ENCODE measurements around the gene PRPS1L1.

PRPS1L1 gene

DNA sequence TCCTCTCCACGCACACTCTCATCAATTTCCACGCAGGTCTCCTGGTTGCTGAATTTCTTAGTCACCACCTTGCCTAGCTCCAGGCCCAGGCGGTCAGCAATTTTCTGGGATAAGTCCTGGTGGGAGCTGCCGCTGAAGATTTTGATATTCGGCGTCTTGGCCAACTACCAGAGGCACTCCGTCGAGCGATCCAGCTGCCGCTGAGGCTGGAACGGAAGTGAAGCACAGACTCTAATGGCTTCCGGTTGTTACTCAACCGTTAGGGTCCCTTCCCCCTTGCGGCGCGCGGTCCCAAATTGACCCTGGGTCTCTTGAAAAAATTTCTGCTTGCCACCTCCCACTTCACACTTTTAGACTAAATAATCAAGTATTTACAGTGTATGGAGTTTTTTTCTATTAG lies at the start of gene PRPS1L1:
TSS of gene PRPS1L1 (minus strand) at position 219 of the 400 bp plus-strand sequence.
- no peak for DNase-seq (ENCODE audit: low spot score)

DNA sequence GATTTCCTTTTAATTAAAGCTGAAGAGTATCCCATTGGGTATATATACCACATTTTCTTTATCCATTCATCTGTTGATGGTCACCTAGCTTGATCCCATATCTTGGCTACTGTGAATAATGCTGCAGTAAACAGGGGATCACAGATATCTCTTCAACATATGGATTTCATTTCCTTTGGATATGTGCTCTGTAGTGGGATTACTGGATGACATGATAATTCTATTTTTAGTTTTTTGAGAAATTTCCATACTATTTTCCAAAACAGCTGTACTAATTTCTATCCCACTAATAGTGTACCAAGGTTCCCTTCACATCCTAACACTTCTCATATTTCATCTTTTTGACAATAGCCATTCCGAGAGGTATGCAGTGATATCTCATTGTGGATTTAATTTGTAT lies 48.8 kb upstream of the PRPS1L1 start:
- no peak for DNase-seq (ENCODE audit: low spot score)

DNA sequence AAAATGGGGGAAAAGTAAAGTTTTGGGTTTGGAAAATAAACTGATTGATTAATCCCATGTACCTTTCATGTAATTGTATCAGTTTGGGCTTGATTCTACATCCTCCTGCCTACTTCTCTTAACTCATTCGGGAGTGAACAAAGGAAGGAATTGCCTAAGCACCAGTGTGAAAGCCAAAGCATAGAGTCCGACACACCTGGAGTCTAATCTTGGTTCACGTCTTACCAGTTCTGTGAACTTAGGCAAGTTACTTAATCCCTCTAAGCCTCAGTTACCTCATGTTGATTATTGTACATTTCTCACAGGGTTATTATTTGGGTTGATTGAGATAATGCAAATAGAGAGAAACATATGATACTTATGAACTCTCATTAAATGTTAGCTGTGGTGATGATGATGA lies 41.1 kb upstream of the PRPS1L1 start:
- DNase-seq (ENCODE audit: low spot score): no peak

DNA sequence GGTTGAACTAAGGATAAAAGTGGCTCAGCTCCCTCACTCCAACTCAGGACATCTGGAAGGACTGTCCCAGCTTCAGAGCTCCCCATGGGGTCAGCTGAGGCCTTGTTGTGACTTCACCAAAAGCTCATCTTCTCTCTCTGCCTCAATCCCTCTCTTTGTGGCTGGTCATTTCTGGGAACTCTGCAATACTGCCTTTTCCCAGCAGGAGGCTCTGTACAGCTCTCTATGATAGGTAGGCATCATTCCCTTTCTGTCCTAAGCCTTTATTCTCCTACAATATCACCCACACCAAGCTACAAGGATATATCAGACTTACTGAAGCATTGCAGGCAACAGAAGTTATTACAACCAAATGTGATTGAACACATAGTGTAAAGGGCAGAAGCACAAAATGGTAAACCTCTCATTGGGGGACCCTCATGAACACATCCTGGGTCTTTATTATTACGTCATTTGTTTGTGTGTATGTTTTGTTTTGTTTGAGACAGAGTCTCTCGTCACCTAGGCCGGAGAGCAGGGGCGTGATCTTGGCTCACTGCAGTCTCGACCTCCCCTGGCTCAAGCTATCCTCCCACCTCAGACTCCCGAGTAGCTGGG lies 36.7 kb upstream of the PRPS1L1 start:
- DNase-seq (ENCODE audit: low spot score): peak; percentile 28

DNA sequence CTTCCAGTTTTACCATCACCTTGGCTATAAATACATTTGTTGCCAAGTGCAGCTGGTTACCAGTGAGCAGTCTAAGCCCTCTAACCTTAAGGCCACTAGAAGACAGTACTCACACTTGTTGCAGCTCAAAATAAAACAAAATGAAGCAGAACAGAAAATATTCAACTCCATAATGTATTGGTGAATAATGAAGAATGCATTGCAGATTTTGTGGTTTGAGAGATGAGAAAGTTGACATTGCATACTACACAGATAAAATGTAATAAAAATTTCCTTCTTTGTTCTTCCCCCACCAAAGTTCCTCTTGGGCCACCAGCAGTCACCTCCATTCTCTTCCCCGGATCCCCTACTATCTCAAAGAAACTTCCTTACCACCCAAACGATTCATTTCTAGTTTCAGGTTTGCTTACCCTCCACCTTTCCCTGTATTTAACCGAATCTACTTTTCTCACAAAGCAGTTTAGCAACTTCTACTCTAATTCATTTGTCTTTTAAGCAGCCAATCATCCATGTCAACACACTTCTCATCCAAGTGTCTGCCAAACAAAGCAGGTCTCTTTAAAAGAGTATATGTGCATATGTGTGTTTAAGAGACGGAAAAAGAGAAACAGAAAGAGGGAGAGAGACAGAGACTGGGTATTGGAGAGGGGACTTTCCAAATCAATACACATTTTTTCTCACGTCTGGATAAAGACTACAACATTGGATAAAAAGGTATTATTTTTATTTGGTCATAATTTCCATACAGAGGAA lies 35.7 kb upstream of the PRPS1L1 start:
- no peak for DNase-seq (ENCODE audit: low spot score)

DNA sequence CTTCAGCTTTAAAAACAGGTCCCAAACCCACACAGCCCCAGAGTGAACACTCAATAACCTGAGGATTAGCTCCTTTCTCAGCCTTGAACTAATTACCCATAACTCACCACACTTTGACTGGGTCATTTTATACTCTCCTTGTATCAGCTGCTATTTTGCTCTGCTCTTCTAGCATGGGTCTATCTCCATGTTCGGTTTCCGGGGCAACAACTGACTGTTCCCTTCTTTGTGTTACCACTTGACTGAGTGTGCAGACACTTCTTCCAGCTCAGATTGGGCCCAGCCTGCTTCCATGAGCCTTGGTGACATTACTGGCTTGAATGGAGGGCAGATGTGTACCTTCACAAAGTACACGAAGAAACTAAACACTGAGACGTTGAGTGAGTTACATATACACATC lies 31.5 kb upstream of the PRPS1L1 start:
- no peak for DNase-seq (ENCODE audit: low spot score)

DNA sequence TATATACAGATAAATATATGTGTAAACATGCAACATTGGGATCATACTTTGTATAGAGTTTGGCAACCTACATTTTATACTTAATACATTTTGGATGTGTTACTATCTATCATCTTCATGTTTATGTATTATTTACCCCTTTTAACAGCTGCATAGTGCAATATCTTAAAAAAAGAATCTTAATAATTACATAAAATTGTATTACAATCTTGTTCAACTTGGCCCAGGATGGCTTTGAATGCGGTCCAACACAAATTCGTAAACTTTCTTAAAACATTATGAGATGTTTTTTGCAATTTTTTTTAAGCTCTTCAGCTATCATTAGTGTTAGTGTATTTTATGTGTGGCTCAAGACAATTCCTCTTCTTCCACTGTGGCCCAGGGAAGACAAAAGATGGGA lies 26.3 kb upstream of the PRPS1L1 start:
- DNase-seq (ENCODE audit: low spot score): no peak

DNA sequence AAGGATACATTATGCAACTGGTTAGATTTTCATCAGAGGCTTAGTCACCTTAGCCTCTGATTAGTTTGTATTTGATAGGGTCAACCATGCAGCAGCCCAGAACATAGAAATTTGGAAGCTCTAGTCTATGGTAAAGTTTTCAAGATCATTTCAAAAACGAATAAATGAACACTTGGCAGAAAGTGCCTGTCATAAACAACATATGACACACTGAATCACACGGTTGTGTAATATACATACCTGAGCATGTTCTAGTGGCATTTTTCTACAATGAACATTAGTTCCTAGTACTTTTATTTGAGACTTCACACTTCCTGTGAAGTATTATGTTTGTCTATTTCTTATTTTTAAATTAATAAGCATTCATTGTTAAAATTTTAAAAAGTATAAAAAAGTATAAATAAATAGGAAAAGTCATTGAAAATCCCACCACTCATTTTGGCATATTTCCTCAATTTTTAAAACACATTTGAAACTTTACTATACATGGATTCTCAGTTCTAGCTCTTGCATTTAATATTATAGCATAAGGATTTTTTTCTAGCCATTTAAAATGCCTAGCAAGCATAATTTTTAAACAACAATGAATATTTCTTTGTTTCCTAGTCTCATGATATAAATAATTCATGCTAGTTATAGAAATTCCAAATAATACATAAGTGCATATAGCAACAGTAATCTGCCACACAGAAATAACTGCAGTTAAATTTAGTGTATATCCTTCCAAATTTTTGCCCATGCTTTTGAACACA lies 25.7 kb upstream of the PRPS1L1 start:
- DNase-seq (ENCODE audit: low spot score): no peak

DNA sequence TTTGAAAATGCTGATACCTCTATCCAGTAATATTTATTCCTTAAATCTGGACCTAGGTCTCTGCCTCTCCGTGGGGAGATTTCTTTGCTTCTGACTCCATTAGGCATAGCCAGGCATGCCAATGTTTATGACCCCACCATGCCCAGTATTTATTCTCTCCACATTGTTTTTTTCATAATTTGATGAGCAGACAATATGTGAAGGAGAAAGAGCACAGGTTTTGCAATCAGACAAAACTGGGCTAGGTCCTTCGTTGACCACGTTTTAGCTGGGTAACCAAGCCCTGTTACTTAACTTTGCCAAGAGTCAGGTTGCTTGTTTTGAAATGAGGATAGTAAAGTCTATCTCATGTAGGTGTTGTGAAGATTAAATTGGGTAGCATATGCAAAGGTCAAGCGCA lies 21.6 kb upstream of the PRPS1L1 start:
- DNase-seq (ENCODE audit: low spot score): no peak

DNA sequence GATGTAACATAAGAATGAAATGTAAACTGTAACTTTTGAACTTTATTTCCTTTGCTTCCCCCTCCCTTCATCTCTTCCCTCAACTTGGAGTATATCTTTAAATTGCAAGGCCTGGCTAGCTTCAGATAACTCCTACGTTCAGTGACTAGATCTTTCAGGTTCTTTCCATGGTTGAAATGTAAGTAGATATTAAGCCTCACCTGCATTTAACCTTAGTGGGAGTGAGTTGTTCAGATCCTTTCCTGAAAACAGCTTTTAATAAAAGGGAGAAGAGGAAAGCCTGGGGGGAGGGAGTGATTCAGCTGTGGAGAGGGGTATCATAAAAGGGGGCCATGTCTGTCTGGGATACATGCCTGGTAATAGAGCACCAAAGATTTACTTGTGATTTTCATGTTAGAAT lies 19.0 kb upstream of the PRPS1L1 start:
- DNase-seq (ENCODE audit: low spot score): no peak

DNA sequence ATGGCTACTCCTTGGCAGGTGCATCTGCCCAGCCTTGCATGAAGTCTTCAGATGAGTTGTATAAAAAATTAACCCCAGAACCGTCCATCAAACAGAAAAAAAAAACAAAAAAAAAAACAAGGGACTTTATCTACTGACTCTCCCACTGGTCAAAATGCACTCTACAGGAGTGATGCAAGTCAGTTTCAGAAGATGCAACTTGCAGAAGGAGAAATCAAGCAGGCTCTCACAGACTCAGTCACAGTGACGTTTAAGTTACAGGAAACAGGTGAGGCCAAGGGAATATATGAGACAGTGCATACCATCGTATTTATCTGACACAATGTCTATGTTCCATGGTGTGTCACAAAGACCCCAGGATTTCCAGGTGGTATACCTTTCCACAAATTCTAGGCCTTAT lies 17.5 kb upstream of the PRPS1L1 start:
- no peak for DNase-seq (ENCODE audit: low spot score)

DNA sequence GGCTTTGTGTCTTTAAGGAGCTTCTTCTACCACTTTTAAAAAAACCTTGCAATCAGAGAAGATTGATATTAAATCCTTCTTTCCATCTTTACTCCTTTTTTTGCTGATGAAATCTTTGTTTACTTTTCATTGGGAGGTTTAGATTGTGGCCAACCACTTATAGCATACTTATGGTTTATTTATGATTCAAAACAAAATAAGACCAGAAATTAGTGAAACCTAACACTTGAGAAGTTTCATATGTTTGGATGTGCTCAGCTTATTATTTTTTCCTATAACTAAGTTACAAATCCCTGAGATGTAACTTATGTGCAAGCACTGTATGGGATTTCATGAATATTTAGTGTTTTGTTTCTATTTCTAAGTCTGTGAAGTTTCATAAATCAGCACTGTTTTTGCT lies 13.5 kb upstream of the PRPS1L1 start:
- no peak for DNase-seq (ENCODE audit: low spot score)

DNA sequence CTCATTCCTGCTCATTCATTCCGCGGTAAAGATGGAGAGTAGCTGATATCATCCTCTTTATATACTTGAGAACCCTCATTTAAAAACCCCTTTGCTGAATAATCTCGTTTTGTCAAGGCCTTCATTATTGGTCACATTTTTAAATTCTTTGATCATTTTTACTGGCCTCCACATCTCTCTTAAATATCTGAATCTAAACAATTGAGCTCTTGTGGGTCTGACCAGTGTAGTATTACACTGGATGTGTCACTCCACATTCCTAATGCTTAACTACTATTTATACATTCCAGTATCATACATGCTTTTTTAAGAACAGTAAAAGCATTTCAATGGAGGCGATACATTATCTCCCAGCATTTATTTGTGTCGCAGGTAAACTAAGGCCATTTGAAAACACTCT lies 12.6 kb upstream of the PRPS1L1 start:
- DNase-seq (ENCODE audit: low spot score): no peak

DNA sequence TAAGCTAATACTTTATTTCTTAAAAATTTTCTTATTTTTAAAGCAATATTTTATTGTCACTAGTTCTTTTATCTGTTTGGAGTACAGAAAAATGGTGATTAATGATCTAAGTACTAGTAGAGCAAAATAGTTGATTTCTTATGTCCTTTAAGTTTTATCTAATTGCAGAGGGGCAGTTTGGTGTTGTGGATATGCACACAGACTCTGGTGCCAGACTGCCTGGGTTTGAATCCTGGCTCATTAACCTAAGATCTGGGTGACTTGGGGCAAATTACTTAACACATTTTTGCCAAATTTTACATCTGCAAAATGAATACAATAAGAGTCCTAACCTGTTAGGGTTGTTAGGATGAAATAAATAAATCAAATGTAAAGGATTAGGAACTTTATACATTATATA lies 10.7 kb upstream of the PRPS1L1 start:
- no peak for DNase-seq (ENCODE audit: low spot score)

DNA sequence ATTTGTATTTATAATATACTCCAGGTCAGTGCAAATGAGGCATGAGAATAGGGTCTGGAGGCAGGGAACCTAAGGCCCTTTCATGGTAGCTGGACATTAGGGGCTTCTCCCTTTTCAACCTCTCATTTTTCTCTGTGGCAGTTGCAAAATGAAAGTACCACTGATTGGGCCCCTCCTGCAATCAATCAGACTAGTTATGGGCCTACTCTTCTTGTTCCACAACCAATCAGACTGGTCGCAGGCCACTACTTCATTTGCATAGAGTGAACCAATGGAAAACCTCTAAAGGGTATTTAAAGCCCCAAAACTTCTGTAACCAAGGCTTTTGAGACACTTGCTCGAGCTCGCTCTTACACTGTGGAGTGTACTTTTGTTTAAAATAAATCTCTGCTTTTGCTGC lies 10.0 kb upstream of the PRPS1L1 start:
- no peak for DNase-seq (ENCODE audit: low spot score)

DNA sequence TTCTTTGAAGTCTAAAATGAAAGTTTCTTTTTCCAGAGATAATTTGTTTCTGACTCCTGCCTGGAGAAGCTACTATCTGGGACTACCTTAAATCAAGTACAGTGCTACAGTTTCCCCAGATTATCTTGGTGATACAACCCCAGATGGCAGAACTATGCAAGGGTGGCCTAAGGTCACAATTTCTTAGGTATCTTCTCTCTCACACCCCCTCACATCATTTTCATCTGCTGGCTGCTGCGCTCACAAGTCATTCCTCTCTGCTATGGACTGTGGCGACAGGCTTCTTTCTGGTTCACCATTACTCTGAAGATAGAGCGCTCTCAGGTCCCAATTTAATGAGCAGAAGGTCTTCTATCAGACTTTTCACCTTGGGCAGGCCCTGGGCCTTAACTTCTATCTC lies 9.1 kb upstream of the PRPS1L1 start:
- no peak for DNase-seq (ENCODE audit: low spot score)

DNA sequence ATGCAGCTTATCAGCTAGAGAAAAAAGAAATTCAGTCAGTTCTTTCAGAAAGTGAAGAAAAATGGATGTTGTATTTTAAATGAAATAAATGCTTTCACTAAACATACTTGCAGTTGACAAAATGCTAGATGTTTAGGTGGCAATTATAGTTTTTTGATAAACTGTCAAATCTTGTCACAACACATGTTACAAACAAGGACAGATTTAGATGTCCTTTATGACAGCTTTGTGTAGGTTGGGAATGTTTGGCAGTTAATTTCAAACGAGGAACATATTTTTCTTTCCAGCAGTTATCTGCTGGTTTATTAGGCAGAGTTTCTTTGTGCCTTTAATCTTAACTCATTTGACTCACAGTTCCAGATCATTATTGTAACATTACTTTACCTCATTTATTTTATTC lies 3.1 kb upstream of the PRPS1L1 start:
- no peak for DNase-seq (ENCODE audit: low spot score)

DNA sequence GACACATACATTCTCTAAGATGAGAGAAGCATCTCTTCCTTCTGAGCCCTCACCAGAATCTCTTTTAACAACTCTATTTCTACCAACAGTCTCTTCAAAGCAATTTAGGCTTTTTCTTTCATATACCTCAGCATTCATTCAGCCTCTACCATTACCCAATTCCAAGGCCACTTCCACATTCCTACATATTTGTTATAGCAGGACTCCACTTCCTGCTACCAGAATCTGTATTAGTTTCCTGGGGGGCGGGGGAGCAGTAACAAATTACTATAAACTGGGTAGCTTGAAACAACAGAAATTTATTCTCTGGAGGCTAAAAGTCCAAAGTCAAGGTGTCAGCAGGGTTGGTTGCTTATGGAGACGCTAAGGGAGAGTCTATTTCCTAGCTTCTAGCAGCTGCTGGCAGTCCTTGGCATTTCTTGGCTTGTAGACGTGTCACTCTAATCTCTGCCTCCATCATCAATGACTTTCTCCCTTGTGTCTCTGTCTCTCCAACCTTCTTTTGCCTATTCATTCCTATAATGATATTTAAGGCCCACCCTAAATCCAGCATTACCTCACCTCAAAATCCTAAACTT lies 7.4 kb downstream of the PRPS1L1 start:
- no peak for DNase-seq (ENCODE audit: low spot score)

DNA sequence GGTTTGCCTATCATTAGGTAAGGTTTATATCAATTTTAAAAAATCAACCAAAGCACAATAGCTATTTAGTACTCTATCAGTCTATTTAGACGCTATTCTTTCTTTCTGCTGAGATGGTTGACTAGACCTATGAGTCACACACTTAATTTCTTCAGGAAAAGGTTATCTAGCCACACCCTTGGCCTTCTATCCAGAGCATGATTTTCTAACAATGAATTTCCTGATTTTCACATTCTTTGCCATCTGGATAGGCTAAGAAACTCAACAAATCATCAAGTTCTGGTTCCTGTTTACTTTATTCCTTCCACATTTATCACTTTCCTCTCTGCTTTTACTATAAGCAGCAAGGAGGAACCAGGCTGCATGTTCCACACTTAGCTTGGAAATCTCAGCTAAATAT lies 8.1 kb downstream of the PRPS1L1 start:
- DNase-seq (ENCODE audit: low spot score): no peak

DNA sequence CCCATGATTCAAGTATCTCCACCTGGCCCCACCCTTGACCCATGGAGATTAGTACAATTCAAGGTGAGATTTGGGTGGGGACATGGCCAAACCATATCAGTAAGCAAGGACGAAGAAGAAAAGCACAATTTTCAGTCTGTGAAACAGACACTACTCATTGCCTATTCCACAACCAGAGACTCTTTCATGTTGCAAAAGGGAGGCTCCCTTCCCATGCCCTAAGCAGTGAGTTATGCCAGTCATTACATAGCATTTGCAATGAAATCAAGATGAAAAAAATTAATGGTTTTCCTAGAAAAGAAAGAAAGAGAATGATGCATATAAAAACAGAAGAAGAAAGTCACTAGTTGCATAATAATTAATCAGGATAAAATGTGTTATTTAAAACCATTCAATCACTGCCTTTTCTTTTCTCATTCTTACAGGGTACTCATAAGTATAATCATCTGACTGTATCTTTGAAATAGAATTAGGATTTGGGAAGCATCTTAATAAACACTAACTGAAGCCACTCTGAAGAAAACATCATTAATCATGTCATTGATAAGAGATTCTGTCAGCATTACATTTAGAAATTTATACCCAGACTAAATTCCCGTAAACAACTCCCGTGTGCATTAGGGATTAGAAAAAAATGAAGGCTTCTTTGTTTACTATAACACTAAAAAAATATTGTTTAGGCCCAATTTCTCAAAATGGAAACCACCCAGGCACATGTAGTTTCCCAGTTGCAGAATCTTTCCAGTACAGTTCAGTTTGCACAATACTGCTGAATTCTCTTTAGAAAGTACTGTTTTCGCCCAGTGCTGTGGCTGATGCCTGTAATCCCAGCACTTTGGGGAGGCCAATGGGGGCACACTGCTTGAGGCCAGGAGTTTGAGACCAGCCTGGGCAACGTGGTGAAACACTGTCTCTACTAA lies 9.1 kb downstream of the PRPS1L1 start:
- no peak for DNase-seq (ENCODE audit: low spot score)

DNA sequence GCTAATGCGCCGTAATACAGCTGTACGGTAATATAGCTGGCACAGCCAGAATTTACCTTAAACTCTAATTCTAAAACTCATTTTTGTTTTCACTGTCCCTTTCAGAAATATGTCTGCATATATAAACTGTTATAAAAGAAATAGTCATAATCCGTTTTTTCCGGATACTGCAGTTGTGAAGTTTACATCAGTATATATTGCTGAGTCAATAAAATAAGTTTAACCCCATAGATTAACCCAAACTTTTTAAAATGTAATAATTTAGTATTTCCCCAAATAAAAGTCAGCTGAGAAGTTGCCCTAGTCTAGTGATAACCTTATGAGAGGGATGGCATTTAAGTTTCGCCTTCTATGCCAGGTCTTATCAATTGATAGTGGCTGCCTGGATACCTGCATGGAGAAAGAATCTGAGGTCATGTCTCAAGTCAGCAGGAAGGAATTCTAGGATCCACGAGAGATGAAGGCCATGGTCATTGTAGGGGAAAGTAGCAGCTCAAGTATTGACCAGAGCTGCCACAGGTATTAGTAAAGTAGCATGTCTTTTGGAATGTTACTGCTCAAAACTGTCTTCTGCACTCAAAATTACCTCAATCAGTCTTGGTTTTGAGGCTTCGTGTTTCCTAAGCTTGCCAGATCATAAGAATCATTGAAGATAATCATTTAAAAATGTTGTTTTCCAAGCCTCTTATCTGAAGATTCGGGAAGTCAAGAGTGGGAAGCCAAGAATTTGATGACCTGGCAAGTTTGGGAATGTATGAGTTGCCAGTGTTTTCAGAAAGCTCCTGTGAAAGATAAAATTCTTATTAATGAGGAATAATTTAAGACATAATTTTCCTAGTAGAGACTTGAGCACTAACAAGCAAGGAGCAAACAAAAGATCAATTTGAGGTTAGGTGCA lies 10.8 kb downstream of the PRPS1L1 start:
- DNase-seq (ENCODE audit: low spot score): no peak

Data from D341Med (cell line).